Astrocyte (in vitro differentiated cells and primary cell): Measurements from ENCODE around the gene TCF3. TPM values are rescaled to one million over a fixed set of nuclear protein-coding genes. Genes with fewer than 3 reads are reported as not detected.
"Not testable (repeated sequence)": the region's sequence is repeated elsewhere in the genome, so short reads cannot be mapped to it uniquely, and the experiment has no call there.

Source experiments
- DNase-seq: peaks from one replicate; pipeline ENCODE4 v3.0.0-alpha.2; 2010; ENCODE audit warnings: low read depth
- FAIRE-seq: peaks from 2 replicates; lab custom pipeline; 2011; peaks lifted over from hg19 to GRCh38; lab: Jason Lieb, UNC
- H2AFZ ChIP-seq: 2 replicates; pipeline ENCODE4 v1.6.0; 2012; ENCODE audit warnings: low read depth, low read length, inconsistent platforms
- H3K27ac ChIP-seq: 2 replicates; pipeline ENCODE4 v1.5.1; 2011; ENCODE audit warnings: low read depth, low read length, inconsistent platforms
- H3K27me3 ChIP-seq: 2 replicates; pipeline ENCODE4 v1.6.0; 2011; ENCODE audit warnings: low read length, inconsistent platforms; ENCODE audit not compliant: insufficient read depth
- H3K36me3 ChIP-seq: 2 replicates; pipeline ENCODE4 v1.5.1; 2011; ENCODE audit warnings: low read length, inconsistent platforms; ENCODE audit not compliant: insufficient read depth
- H3K4me1 ChIP-seq: 2 replicates; pipeline ENCODE4 v1.5.1; 2011; ENCODE audit warnings: low read length, inconsistent platforms; ENCODE audit not compliant: insufficient read depth
- H3K4me2 ChIP-seq: 2 replicates; pipeline ENCODE4 v1.6.0; 2012; ENCODE audit warnings: low read length, inconsistent platforms
- H3K4me3 ChIP-seq: 2 replicates; pipeline ENCODE4 v1.5.1; 2011; ENCODE audit warnings: low read depth, mild to moderate bottlenecking, low read length, inconsistent platforms; ENCODE audit not compliant: insufficient read depth
- H3K79me2 ChIP-seq: 2 replicates; pipeline ENCODE4 v1.6.0; 2012; ENCODE audit warnings: mild to moderate bottlenecking, low read length, inconsistent platforms; ENCODE audit not compliant: insufficient read depth
- H3K9ac ChIP-seq: 2 replicates; pipeline ENCODE4 v1.6.0; 2012; ENCODE audit warnings: mild to moderate bottlenecking, low read length, inconsistent platforms
- H3K9me3 ChIP-seq: 2 replicates; pipeline ENCODE4 v1.5.1; 2012; ENCODE audit warnings: low read depth, mild to moderate bottlenecking, low read length, inconsistent platforms; ENCODE audit not compliant: insufficient read depth
- H4K20me1 ChIP-seq: 2 replicates; pipeline ENCODE4 v1.6.0; 2012; ENCODE audit warnings: low read length, inconsistent platforms; ENCODE audit not compliant: insufficient read depth
- H3K27ac Mint-ChIP-seq: one replicate; pipeline ENCODE4 v1.8.0; 2021; ENCODE audit warnings: mild to moderate bottlenecking, mixed read lengths; ENCODE audit not compliant: unreplicated experiment
- H3K27me3 Mint-ChIP-seq: one replicate; pipeline ENCODE4 v1.8.0; 2021; ENCODE audit warnings: low read depth, mixed read lengths; ENCODE audit not compliant: unreplicated experiment
- H3K36me3 Mint-ChIP-seq: one replicate; pipeline ENCODE4 v1.8.0; 2021; ENCODE audit warnings: low read depth, mixed read lengths; ENCODE audit not compliant: unreplicated experiment
- H3K4me1 Mint-ChIP-seq: one replicate; pipeline ENCODE4 v1.8.0; 2021; ENCODE audit warnings: low read depth, mixed read lengths; ENCODE audit not compliant: unreplicated experiment
- H3K4me3 Mint-ChIP-seq: one replicate; pipeline ENCODE4 v1.8.0; 2021; ENCODE audit warnings: mild to moderate bottlenecking, moderate library complexity, mixed read lengths; ENCODE audit not compliant: unreplicated experiment
- H3K9me3 Mint-ChIP-seq: one replicate; pipeline ENCODE4 v1.8.0; 2021; ENCODE audit warnings: mild to moderate bottlenecking, mixed read lengths; ENCODE audit not compliant: unreplicated experiment
- CTCF ChIP-seq: IDR thresholded peaks from 2 replicates; pipeline ENCODE4 v1.5.1; 2011; ENCODE audit warnings: low read depth, mild to moderate bottlenecking, inconsistent platforms, low read length, moderate library complexity; ENCODE audit not compliant: insufficient read depth
- EZH2 ChIP-seq: IDR thresholded peaks from 2 replicates; pipeline ENCODE4 v1.6.1; 2012; ENCODE audit warnings: mild to moderate bottlenecking, low read length, inconsistent platforms; ENCODE audit not compliant: insufficient read depth
- total RNA-seq: library from RNA; stranded (reverse); gene quantifications from 2 replicates; pipeline ENCODE4 v1.2.1, GENCODE V29; 2021

TCF3 gene
- total RNA-seq, 1 donor from 2014 or later: 173 TPM

DNA sequence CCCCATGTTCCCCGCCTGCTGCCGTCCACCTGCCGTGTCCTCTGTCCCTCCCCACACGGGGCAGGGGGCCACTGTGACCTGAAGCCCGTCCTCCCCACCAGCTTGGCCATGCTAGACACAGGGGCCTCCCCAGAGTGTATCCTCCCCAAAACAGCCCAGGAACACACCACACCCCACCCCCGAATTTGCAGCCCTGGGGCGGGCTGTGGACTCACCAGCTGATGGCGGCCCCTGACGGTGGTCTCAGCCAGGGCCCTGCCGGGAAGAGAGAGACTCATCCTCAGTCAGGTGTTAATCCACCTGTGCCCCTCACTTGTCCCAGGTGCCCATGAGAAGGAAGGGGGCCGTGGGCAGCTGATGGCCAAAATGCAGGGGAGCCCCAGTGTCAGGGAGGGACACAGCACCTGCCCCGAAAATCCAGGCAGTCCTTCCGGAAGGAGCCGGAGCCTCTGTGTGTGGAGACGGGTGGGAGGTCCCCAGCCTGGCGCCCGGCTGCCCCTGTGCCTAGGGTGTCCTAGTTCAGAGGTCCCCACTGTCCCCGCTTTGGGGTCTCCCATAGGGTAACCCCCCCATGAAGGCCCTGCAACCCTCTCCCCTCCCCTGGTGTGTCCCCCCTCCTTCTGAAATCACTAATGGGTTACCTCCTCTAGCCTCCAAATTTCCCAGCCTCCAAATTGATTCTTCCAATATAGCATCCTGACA is 39.3 kb upstream of the TCF3 start:
- no peak overlapping the region for H2AFZ ChIP-seq
- H3K36me3 ChIP-seq: no peaks in the 10 kb centered on the region
- no peak overlapping the region for H3K9ac ChIP-seq
- H3K4me1 Mint-ChIP-seq: no peaks in the 10 kb centered on the region
- H3K27ac Mint-ChIP-seq: no peak overlapping the region
- H3K4me2 ChIP-seq: no peak overlapping the region
- no peaks in the 10 kb centered on the region for H3K4me1 ChIP-seq
- peaks cover 43% of the 10 kb centered on the region for H3K27me3 Mint-ChIP-seq
- H4K20me1 ChIP-seq: no peaks in the 10 kb centered on the region
- no peak overlapping the region for H3K27ac ChIP-seq
- H3K27me3 ChIP-seq: peaks cover 17% of the 10 kb centered on the region
- no peaks in the 10 kb centered on the region for H3K79me2 ChIP-seq
- TF ChIP-seq EZH2 (no peak), CTCF (no peak)
- no peak overlapping the region for H3K4me3 ChIP-seq
- peaks cover 5% of the 10 kb centered on the region for H3K36me3 Mint-ChIP-seq
- peaks cover 20% of the 10 kb centered on the region for H3K9me3 Mint-ChIP-seq
- FAIRE-seq (no peak), DNase-seq (no peak)
- H3K9me3 ChIP-seq: no peaks in the 10 kb centered on the region
- H3K4me3 Mint-ChIP-seq: no peak overlapping the region

- Histone ChIP-seq H3K36me3 (no peaks in the 10 kb centered on the region), H4K20me1 (no peaks in the 10 kb centered on the region), H3K79me2 (no peaks in the 10 kb centered on the region), H3K4me1 (no peaks in the 10 kb centered on the region), H3K4me3 (no peak overlapping the region), H3K27ac (no peak overlapping the region), H2AFZ (no peak overlapping the region), H3K9ac (no peak overlapping the region), H3K27me3 (peaks cover 20% of the 10 kb centered on the region), H3K9me3 (no peaks in the 10 kb centered on the region), H3K4me2 (no peak overlapping the region)
- no peak overlapping the region for H3K4me3 Mint-ChIP-seq
- peaks cover 16% of the 10 kb centered on the region for H3K9me3 Mint-ChIP-seq
- TF ChIP-seq CTCF: no peak
- no peak for TF ChIP-seq EZH2
- no peak overlapping the region for H3K27ac Mint-ChIP-seq
- no peaks in the 10 kb centered on the region for H3K4me1 Mint-ChIP-seq
- FAIRE-seq (no peak), DNase-seq (no peak)
- peaks cover 3% of the 10 kb centered on the region for H3K36me3 Mint-ChIP-seq
- H3K27me3 Mint-ChIP-seq: peaks cover 46% of the 10 kb centered on the region
Measured at GRCh38 chr19:1690699-1691307, 38.4 kb upstream of the TCF3 start.

- H2AFZ ChIP-seq, H3K4me3 Mint-ChIP-seq, H3K4me2 ChIP-seq, H3K9me3 ChIP-seq, H3K27ac Mint-ChIP-seq, FAIRE-seq, H3K36me3 Mint-ChIP-seq, H4K20me1 ChIP-seq, DNase-seq, H3K4me1 ChIP-seq, H3K4me1 Mint-ChIP-seq, H3K4me3 ChIP-seq, H3K9me3 Mint-ChIP-seq, H3K79me2 ChIP-seq, H3K9ac ChIP-seq, H3K36me3 ChIP-seq, H3K27ac ChIP-seq: not testable (repeated sequence)
- peaks cover 10% of the 10 kb centered on the region for H3K27me3 ChIP-seq
- peaks cover 40% of the 10 kb centered on the region for H3K27me3 Mint-ChIP-seq
Measured at GRCh38 chr19:1685785-1686184, 33.4 kb upstream of the TCF3 start.
